ENCODE results near the gene ABHD10. TPM values are rescaled to one million over a fixed set of nuclear protein-coding genes. Genes with fewer than 3 reads are reported as not detected.

The ABHD10 gene
- polyA plus RNA-seq, 2 of the 4 experiments (the other 2 are of a cell fraction), result 31.8 to 42.1 TPM

GRCh38 chr3:111952866-111953450, 25.9 kb upstream of the ABHD10 start:
- DNase-seq (ENCODE audit: low read depth in 1 of 2, low spot score in 1 of 2), result no peak
- POLR2A ChIA-PET, result no interaction called here
- no peak for FAIRE-seq
- Histone ChIP-seq H3K27ac (no peak overlapping the region), H3K4me2 (no peak overlapping the region), H3K4me3 (no peak overlapping the region), H3K9me3 (no peaks in the 10 kb centered on the region), H3K4me1 (no peaks in the 10 kb centered on the region)
- no peak for ATAC-seq
- WGBS (ENCODE audit: missing lambda C conversion rate), result 93% methylated on average over 6 of the region's 6 CpGs
- CTCF ChIA-PET, result interaction anchor here (0.9 to 26.1 kb wide), 4 partner anchors 15 to 235 kb away, joined by 3 to 312 read pairs (median 11); no protein-coding TSS in a partner anchor
- no peak for TF ChIP-seq POLR2A (IDR thresholded peaks at IDR 0.05; ENCODE audit: low read length)
- no peak for TF ChIP-seq REST (IDR thresholded peaks at IDR 0.05)
- no peak for TF ChIP-seq ELK1 (IDR thresholded peaks at IDR 0.05; ENCODE audit: low read depth, low read length)
- TF ChIP-seq SMC3 (IDR thresholded peaks at IDR 0.05), result no peak
- TF ChIP-seq EHF (CRISPR knock-in tag; IDR thresholded peaks at IDR 0.05), result no peak
- no peak for TF ChIP-seq RARB (CRISPR knock-in tag; IDR thresholded peaks at IDR 0.05)
- no peak for TF ChIP-seq POLR2AphosphoS2 (conservative IDR thresholded peaks at IDR 0.05; ENCODE audit: low read length)
- TF ChIP-seq HOXA7 (CRISPR knock-in tag; IDR thresholded peaks at IDR 0.05), result no peak
- TF ChIP-seq FOSB (CRISPR knock-in tag; IDR thresholded peaks at IDR 0.05), result no peak
- TF ChIP-seq HOXB13 (CRISPR knock-in tag; IDR thresholded peaks at IDR 0.05; ENCODE audit: low read depth), result no peak
- no peak for TF ChIP-seq RCOR1 (IDR thresholded peaks at IDR 0.05; ENCODE audit: low read depth, low read length)
- no peak for TF ChIP-seq RAD21 (conservative IDR thresholded peaks at IDR 0.05 in 1 of 2, IDR thresholded peaks at IDR 0.05 in 1 of 2)

GRCh38 chr3:111954228-111954990, 24.4 kb upstream of the ABHD10 start:
- ChIA-PET CTCF (interaction anchor here (0.9 to 26.1 kb wide), 8 partner anchors 13 to 237 kb away, joined by 3 to 312 read pairs (median 5); no protein-coding TSS in a partner anchor), POLR2A (no interaction called here)
- no peak overlapping the region for H3K27ac ChIP-seq
- no peaks in the 10 kb centered on the region for H3K9me3 ChIP-seq
- FAIRE-seq (no peak), DNase-seq (ENCODE audit: low read depth in 1 of 2, low spot score in 1 of 2) (no peak), ATAC-seq (no peak)
- H3K4me2 ChIP-seq, result no peak overlapping the region
- H3K4me3 ChIP-seq, result no peak overlapping the region
- H3K4me1 ChIP-seq, result no peaks in the 10 kb centered on the region
- TF ChIP-seq MAFK (IDR thresholded peaks at IDR 0.05; ENCODE audit: partially characterized antibody), result peak; percentile 84
- no peak for TF ChIP-seq FOSL2 (IDR thresholded peaks at IDR 0.05)
- TF ChIP-seq FOSL2 (CRISPR knock-in tag; IDR thresholded peaks at IDR 0.05), result no peak
- TF ChIP-seq BHLHE40 (IDR thresholded peaks at IDR 0.05; ENCODE audit: low read depth, low read length), result no peak
- WGBS (ENCODE audit: missing lambda C conversion rate), result 77% methylated on average over 6 of the region's 6 CpGs

GRCh38 chr3:111955876-111956275, 22.9 kb upstream of the ABHD10 start:
- no peak for DNase-seq (ENCODE audit: low read depth in 1 of 2, low spot score in 1 of 2)
- ATAC-seq, result no peak
- ChIA-PET CTCF (interaction anchor here (0.6 to 26.1 kb wide), 8 partner anchors 12 to 922 kb away, joined by 3 to 312 read pairs (median 5); no protein-coding TSS in a partner anchor), POLR2A (no interaction called here)
- FAIRE-seq, result no peak
- H3K4me3 ChIP-seq, result no peak overlapping the region
- no peak overlapping the region for H3K27ac ChIP-seq
- H3K9me3 ChIP-seq, result no peaks in the 10 kb centered on the region
- TF ChIP-seq ZC3H11A (IDR thresholded peaks at IDR 0.05) (no peak), NFE2L2 (conservative IDR thresholded peaks at IDR 0.05; ENCODE audit: low read length) (no peak), ZSCAN20 (CRISPR knock-in tag; IDR thresholded peaks at IDR 0.05) (no peak), FOXS1 (CRISPR knock-in tag; IDR thresholded peaks at IDR 0.05) (no peak), RFX5 (IDR thresholded peaks at IDR 0.05) (no peak), HDAC2 (IDR thresholded peaks at IDR 0.05) (no peak), PBX3 (IDR thresholded peaks at IDR 0.05) (no peak), CEBPB (IDR thresholded peaks at IDR 0.05) (no peak), HES2 (IDR thresholded peaks at IDR 0.05) (no peak)
- H3K4me1 ChIP-seq, result no peaks in the 10 kb centered on the region
- WGBS (ENCODE audit: missing lambda C conversion rate), result 88% methylated on average over 1 of the region's 1 CpG
- no peak overlapping the region for H3K4me2 ChIP-seq
